ENCODE results near the gene FFAR4. TPM values are rescaled to one million over a fixed set of nuclear protein-coding genes. Genes with fewer than 3 reads are reported as not detected.

FFAR4 gene
- total RNA-seq, 1 donor from 2014 or later, result 4.9 TPM

DNA sequence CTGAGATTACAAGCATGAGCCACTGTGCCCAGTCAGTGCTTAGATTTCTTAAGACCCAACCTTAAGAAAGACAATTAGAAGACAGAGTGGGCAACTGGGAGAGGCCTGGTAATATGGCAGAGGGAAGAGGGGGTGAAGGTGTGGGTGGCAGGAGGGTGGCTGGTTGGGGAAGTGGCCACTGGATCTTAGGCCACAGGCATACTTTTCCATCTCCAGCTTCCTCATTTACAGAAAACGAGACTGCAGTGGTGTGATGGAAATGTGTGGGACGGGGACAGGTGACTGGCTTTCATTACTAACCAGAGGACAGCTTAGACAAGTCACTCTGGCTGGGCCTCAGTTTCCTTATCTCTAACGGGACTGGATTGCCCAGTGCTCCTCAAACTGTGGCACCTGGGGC lies 1.0 kb upstream of the FFAR4 start:
- intact Hi-C loops (cut with DNase I), result no loop called here
- H3K27ac ChIP-seq, result no peak overlapping the region
- DNase-seq, result peak; percentile 77
- no peaks in the 10 kb centered on the region for H3K4me1 ChIP-seq
- H3K36me3 ChIP-seq, result no peaks in the 10 kb centered on the region
- ATAC-seq, result peak; percentile 83
- TF ChIP-seq, protein P1, sequence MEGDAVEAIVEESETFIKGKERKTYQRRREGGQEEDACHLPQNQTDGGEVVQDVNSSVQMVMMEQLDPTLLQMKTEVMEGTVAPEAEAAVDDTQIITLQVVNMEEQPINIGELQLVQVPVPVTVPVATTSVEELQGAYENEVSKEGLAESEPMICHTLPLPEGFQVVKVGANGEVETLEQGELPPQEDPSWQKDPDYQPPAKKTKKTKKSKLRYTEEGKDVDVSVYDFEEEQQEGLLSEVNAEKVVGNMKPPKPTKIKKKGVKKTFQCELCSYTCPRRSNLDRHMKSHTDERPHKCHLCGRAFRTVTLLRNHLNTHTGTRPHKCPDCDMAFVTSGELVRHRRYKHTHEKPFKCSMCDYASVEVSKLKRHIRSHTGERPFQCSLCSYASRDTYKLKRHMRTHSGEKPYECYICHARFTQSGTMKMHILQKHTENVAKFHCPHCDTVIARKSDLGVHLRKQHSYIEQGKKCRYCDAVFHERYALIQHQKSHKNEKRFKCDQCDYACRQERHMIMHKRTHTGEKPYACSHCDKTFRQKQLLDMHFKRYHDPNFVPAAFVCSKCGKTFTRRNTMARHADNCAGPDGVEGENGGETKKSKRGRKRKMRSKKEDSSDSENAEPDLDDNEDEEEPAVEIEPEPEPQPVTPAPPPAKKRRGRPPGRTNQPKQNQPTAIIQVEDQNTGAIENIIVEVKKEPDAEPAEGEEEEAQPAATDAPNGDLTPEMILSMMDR (IDR thresholded peaks at IDR 0.05), result no peak
- peaks cover 34% of the 10 kb centered on the region for H3K27me3 ChIP-seq
- H3K4me3 ChIP-seq, result no peak overlapping the region
- H3K9me3 ChIP-seq, result no peaks in the 10 kb centered on the region

DNA sequence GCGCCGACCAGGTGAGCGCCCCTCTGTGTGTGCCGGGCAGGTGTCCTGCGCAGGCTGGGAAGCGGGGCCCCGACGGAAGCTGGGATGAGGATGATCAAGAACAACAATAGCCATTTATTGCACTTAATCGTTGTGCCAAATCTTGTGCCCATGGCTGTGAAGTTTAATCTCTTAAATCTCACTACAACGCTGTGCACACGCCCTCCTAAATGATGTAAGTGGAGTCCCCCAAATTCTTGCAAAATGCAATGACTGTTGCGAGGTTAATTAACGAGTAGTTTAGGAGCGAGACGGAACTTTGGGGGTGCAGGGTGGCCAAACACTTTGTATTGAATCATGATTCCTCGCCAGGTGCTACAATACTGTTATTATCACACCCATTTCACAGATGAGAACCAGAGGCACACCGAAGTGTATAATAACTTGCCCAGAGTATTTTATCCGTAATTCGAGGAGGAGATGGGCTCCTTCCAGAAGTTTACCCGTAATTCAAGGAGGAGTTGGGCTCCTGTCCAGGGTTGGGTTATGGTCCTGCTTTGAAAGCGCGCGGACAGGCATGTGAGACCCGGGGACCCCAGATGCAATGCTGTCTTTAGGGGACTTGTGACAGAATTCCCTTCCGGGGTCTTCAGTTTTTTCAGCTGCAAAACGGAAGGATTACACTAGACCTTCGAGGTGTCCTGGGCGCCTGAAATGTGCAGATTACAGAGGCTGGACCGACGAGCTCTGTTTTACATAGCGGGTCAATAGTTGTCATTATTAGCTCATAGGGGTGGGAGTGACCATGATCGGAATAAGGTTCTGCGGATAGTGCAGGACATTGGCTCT lies 1.0 kb downstream of the FFAR4 start:
- ATAC-seq, result no peak
- Histone ChIP-seq H3K27ac (no peak overlapping the region), H3K9me3 (no peaks in the 10 kb centered on the region), H3K36me3 (no peaks in the 10 kb centered on the region), H3K4me3 (peak overlapping the region; percentile 40), H3K27me3 (peaks cover 37% of the 10 kb centered on the region), H3K4me1 (no peaks in the 10 kb centered on the region)
- TF ChIP-seq, protein P1 (IDR thresholded peaks at IDR 0.05), result no peak
- intact Hi-C loops (cut with DNase I), result no loop called here
- DNase-seq, result no peak

GRCh38 chr10:93568105-93568390 lies 1.6 kb downstream of the FFAR4 start:
- intact Hi-C loops (cut with DNase I), result no loop called here
- Histone ChIP-seq H3K4me1 (peaks cover 5% of the 10 kb centered on the region), H3K27ac (no peak overlapping the region), H3K9me3 (no peaks in the 10 kb centered on the region), H3K4me3 (peak overlapping the region; percentile 40), H3K36me3 (no peaks in the 10 kb centered on the region), H3K27me3 (peaks cover 37% of the 10 kb centered on the region)
- DNase-seq (no peak), ATAC-seq (no peak)
- TF ChIP-seq, protein P1 (IDR thresholded peaks at IDR 0.05), result no peak

DNA sequence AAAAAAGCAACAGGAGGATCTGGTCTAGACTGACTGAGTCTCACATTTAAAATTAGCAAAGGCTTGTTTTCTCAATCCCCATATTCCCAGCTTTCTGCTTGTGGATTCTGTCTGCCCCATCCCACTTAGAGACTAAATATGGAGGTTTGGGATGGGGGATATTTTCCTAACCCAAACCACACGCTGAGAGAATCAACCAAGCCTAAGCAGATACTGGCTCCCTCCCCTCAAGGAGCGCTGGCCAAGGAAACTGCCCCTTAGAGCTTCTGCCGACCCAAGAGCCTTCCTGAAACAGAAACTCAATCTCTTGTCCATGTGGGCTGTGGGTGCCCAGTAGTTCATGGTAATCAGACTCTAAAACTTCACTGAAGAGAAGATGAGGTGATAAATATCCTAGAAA lies 3.9 kb downstream of the FFAR4 start:
- TF ChIP-seq, protein P1 (IDR thresholded peaks at IDR 0.05), result no peak
- peaks cover 9% of the 10 kb centered on the region for H3K4me1 ChIP-seq
- H3K4me3 ChIP-seq, result no peak overlapping the region
- no peaks in the 10 kb centered on the region for H3K9me3 ChIP-seq
- no peak for DNase-seq
- no peaks in the 10 kb centered on the region for H3K36me3 ChIP-seq
- no peak for ATAC-seq
- peaks cover 37% of the 10 kb centered on the region for H3K27me3 ChIP-seq
- no peak overlapping the region for H3K27ac ChIP-seq
- intact Hi-C loops (cut with DNase I), result no loop called here

DNA sequence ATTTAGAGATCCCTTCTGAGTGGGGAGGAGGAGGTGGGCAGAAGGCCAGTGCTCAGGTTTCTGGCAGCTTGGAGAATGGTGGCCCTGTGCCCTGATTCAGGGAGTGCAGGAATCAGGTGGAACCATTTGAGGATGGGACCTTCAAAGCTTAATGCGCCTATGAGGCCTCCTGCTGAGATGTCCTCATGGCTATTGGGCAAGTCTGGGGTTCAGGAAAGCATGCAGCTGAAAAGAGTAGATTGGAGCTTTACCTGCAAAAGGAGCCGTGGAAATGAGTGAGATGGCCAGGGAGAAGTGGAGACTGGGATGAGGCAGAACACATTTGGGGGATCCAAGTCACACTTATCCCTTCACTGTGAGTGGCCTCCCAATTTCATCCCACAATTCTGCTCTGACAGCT lies 6.1 kb downstream of the FFAR4 start:
- Histone ChIP-seq H3K36me3 (no peaks in the 10 kb centered on the region), H3K27me3 (peaks cover 23% of the 10 kb centered on the region), H3K9me3 (no peaks in the 10 kb centered on the region), H3K27ac (no peak overlapping the region), H3K4me3 (no peak overlapping the region), H3K4me1 (peaks cover 9% of the 10 kb centered on the region)
- TF ChIP-seq, protein P1 (IDR thresholded peaks at IDR 0.05), result no peak
- ATAC-seq (no peak), DNase-seq (no peak)
- intact Hi-C loops (cut with DNase I), result no loop called here
